Measurements from ENCODE around the gene CDIP1.

DNA sequence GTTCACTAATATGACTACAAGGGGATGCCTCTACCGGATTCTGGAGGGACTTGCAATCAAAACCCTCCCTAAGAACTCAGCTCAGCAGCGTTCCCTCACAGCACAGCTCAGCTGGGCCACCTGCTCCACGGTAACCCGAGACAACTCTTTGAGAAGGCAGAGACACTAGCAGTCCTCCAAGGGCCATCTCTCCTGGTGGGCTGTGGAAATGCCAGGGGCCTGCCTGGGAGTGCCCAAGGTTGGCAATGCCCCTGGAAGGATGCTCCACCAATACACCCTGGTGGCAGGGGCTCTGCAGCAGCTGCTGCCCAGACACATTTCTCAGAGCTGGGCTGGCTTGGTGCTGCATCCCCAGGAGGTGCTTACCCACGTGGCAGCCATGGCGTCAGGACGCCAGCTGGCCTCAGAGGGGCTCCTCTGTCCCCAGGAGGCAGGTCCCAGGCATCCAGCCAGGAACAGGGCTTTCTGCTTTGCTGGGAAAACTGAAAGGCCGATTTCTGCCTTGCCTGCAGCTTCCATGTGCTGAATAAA lies 16.5 kb downstream of the CDIP1 start:
- TF ChIP-seq, protein P1, sequence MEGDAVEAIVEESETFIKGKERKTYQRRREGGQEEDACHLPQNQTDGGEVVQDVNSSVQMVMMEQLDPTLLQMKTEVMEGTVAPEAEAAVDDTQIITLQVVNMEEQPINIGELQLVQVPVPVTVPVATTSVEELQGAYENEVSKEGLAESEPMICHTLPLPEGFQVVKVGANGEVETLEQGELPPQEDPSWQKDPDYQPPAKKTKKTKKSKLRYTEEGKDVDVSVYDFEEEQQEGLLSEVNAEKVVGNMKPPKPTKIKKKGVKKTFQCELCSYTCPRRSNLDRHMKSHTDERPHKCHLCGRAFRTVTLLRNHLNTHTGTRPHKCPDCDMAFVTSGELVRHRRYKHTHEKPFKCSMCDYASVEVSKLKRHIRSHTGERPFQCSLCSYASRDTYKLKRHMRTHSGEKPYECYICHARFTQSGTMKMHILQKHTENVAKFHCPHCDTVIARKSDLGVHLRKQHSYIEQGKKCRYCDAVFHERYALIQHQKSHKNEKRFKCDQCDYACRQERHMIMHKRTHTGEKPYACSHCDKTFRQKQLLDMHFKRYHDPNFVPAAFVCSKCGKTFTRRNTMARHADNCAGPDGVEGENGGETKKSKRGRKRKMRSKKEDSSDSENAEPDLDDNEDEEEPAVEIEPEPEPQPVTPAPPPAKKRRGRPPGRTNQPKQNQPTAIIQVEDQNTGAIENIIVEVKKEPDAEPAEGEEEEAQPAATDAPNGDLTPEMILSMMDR (IDR thresholded peaks at IDR 0.05; ENCODE audit: insufficient read depth, low read depth, low read length): no peak
- no peak for TF ChIP-seq EZH2 (IDR thresholded peaks at IDR 0.05; ENCODE audit: insufficient read depth, low read length)
